Heart left ventricle (tissue), 16 donors: ENCODE results near the gene DUSP5. TPM values are rescaled to one million over a fixed set of nuclear protein-coding genes. Genes with fewer than 3 reads are reported as not detected.
A peak's percentile ranks its signal among the peaks of the same experiment; 100 is the strongest.

ENCODE experiments used
- ATAC-seq, 4 donors: fragments of 200-7000 bp; cut with Tn5 transposase; one replicate each; pipeline ENCODE4 v1.9.1; 2020 to 2022; ENCODE audit warnings: moderate library complexity in 4 of 4, mild to moderate bottlenecking in 3 of 4, moderate number of reproducible peaks in 1 of 4
- DNase-seq, 5 donors: peaks; one replicate each; pipeline ENCODE4 v3.0.0-alpha.2; 2020
- H3K27ac ChIP-seq, 12 donors: fragments of 200-600 bp; sonication (generic) in 4 of 12; one replicate each; pipeline versions ENCODE4 v1.5.0 to v1.8.0; 2016 to 2022; ENCODE audit warnings: mild to moderate bottlenecking in 2 of 12
- H3K27me3 ChIP-seq, 9 donors: fragments of 200-600 bp; sonication (generic) in 2 of 9; one replicate each; pipeline versions ENCODE4 v1.5.1 to v1.8.0; 2016 to 2022; ENCODE audit warnings: mild to moderate bottlenecking in 3 of 9
- H3K36me3 ChIP-seq, 9 donors: fragments of 200-600 bp; sonication (generic) in 2 of 9; one replicate each; pipeline versions ENCODE4 v1.5.0 to v1.8.0; 2018 to 2022; ENCODE audit warnings: mild to moderate bottlenecking in 2 of 9
- H3K4me1 ChIP-seq, 12 donors: fragments of 200-600 bp; sonication (generic) in 4 of 12; one replicate each; pipeline versions ENCODE4 v1.5.0 to v1.8.0; 2016 to 2022; ENCODE audit warnings: mild to moderate bottlenecking in 3 of 12
- H3K4me3 ChIP-seq, 12 donors: fragments of 200-600 bp; sonication (generic) in 4 of 12; one replicate each; pipeline versions ENCODE4 v1.5.0 to v1.8.0; 2017 to 2022; ENCODE audit warnings: mild to moderate bottlenecking in 9 of 12, moderate library complexity in 4 of 12
- H3K9me3 ChIP-seq, 12 donors: fragments of 200-600 bp; sonication (generic) in 4 of 12; one replicate each; pipeline versions ENCODE4 v1.5.0 to v1.8.0; 2016 to 2022; ENCODE audit warnings: mild to moderate bottlenecking in 1 of 12
- CTCF ChIP-seq, 12 donors: fragments of 200-600 bp; sonication (generic) in 4 of 12; IDR thresholded peaks; one replicate each; pipeline versions ENCODE4 v1.5.0 to v1.8.0; 2018 to 2022; ENCODE audit warnings: antibody characterized with exemption in 12 of 12, mild to moderate bottlenecking in 5 of 12
- POLR2A ChIP-seq, 2 donors: fragments of 450-650 bp; IDR thresholded peaks; one replicate each; pipeline ENCODE4 v1.6.1; 2017; ENCODE audit warnings: antibody characterized with exemption in 2 of 2, mild to moderate bottlenecking in 2 of 2, moderate library complexity in 2 of 2
- WGBS, 4 donors: extraction: QIAGEN DNeasy Blood & Tissue Kit in 2 of 4; methylation state at CpG; one replicate each; pipeline versions ENCODE4 v1.1.5 to v1.1.7; 2013 to 2018; 5-methylcytosine and 5-hydroxymethylcytosine counted together
- intact Hi-C, 10 donors: fragments of 100-400 bp; cut with DNase I; formaldehyde crosslinking; loops; one replicate each; pipeline versions ENCODE4 v1.11.1 to v1.14.2; 2022
- polyA plus RNA-seq, 2 donors: library from polyadenylated mRNA; stranded (reverse); fragments of 200-250 nt; gene quantifications; one replicate each; pipeline ENCODE4 v1.2.3, GENCODE V29; 2013
- total RNA-seq, 9 donors: library from RNA; depleted of rRNA in 2 of 9; stranded (reverse); fragments of >200 nt in 2 of 9; fragmentation: NEBNext Ultra II Directional in 3 of 9; extraction: Animal tissue kit (Norgen Biotek cat#: 25700) in 3 of 9; gene quantifications; one replicate each; pipeline versions ENCODE4 v1.1.0 to v1.2.4, GENCODE V29; 2016 to 2023
- donor health status: ischemic (EF 13 %, LVEDD 7.1; RV severe dilation, severe dysfunction).
- donor health status: healthy with polysubstance abuse.
- donor health status: DM: no; HTN: yes; CAD: no.
- donor health status: DM: no; HTN: no; CAD: no.
- donor health status: ischemic (EF 25% LVEDD 6.9; RV normal size, moderate dysfunction).
- donor health status: ischemic (EF 25% LVEDD 5.7; RV mildly dilated, moderate dysfunction).
- donor health status: healthy.
- donor health status: DM: yes; HTN: yes; CAD: no.
- donor health status: ischemic (EF 35%, LVEDD 5.7; RV mildly dilated, moderate dysfunction).
- donor health status: nonischemic (EF 11% LVEDD 7.7; RV severe dilation, severe dysfunction).
- donor health status: DM: yes; HTN: yes; CAD: no.
- donor health status: PGD.
- donor health status: ischemic (EF 29% LVEDD 5.4; RV normal size, mild dysfunction).
- donor health status: nonischemic (EF 23%, LVEDD 6.1; RV moderate dilation, normal function).

DUSP5 gene
- total and polyA plus RNA-seq, 11 donors: 3.5 to 42.7 (median 16.1) TPM

GRCh38 chr10:110556296-110556695, 58.6 kb downstream of the DUSP5 start:
- H3K9me3 ChIP-seq: no peaks in the 10 kb centered on the region
- H3K4me1 ChIP-seq: no peaks in the 10 kb centered on the region
- no peaks in the 10 kb centered on the region for H3K36me3 ChIP-seq
- H3K27ac ChIP-seq: no peak overlapping the region
- no peak overlapping the region for H3K4me3 ChIP-seq
- ATAC-seq (no peak), DNase-seq (no peak)
- intact Hi-C loops: loop anchor here in 1 of 10 donors (5.0 kb wide), 1 partner anchor 806 kb away; no protein-coding TSS in a partner anchor
- TF ChIP-seq CTCF (IDR thresholded peaks at IDR 0.05): no peak
- TF ChIP-seq POLR2A (IDR thresholded peaks at IDR 0.05): no peak
- WGBS, 4 donors: 78 to 98% (median 92%) methylated on average over 1 of the region's 1 CpG
- H3K27me3 ChIP-seq: peaks cover 0 to 4% (median 0%) of the 10 kb centered on the region in 9 donors

- Histone ChIP-seq H3K27me3 (peaks cover 0 to 4% (median 0%) of the 10 kb centered on the region in 9 donors), H3K4me3 (no peak overlapping the region), H3K36me3 (no peaks in the 10 kb centered on the region), H3K9me3 (no peaks in the 10 kb centered on the region), H3K27ac (no peak overlapping the region), H3K4me1 (no peaks in the 10 kb centered on the region)
- 45 to 61% (median 50%) methylated on average over 9 of the region's 9 CpGs for WGBS, 4 donors
- ATAC-seq (peak in 2 of 4 donors; percentile 50 to 58), DNase-seq (peak in 1 of 5 donors; percentile 51)
- intact Hi-C loops: loop anchor here in 1 of 10 donors (5.0 kb wide), 1 partner anchor 805 kb away; no protein-coding TSS in a partner anchor
- TF ChIP-seq POLR2A (IDR thresholded peaks at IDR 0.05) (no peak), CTCF (IDR thresholded peaks at IDR 0.05) (peak; percentile 51 to 80 (median 66))
These were observed 59.4 kb downstream of the DUSP5 start for GRCh38 chr10:110556969-110557601.

- WGBS, 4 donors: 87 to 94% (median 89%) methylated on average over 3 of the region's 3 CpGs
- intact Hi-C loops: loop anchor here in 1 of 10 donors (5.0 kb wide), 1 partner anchor 804 kb away; no protein-coding TSS in a partner anchor
These were observed 60.3 kb downstream of the DUSP5 start for GRCh38 chr10:110558041-110558440.

More at GRCh38 chr10:110558041-110558440, 60.3 kb downstream of the DUSP5 start:
- H3K4me1 ChIP-seq: no peaks in the 10 kb centered on the region
- no peaks in the 10 kb centered on the region for H3K36me3 ChIP-seq
- peaks cover 0 to 4% (median 0%) of the 10 kb centered on the region in 9 donors for H3K27me3 ChIP-seq
- H3K4me3 ChIP-seq: no peak overlapping the region
- no peaks in the 10 kb centered on the region for H3K9me3 ChIP-seq
- TF ChIP-seq POLR2A (IDR thresholded peaks at IDR 0.05) (no peak), CTCF (IDR thresholded peaks at IDR 0.05) (no peak)
- no peak overlapping the region for H3K27ac ChIP-seq
- ATAC-seq: no peak
- no peak for DNase-seq
